Panc1 (cell line): ENCODE measurements around the gene ISOC2. TPM values are rescaled to one million over a fixed set of nuclear protein-coding genes. Genes with fewer than 3 reads are reported as not detected.

Experiments
- ATAC-seq: fragments of 200-7000 bp; cut with Tn5 transposase; 2 replicates; pipeline ENCODE4 v1.9.1; 2020; ENCODE audit warnings: mild to moderate bottlenecking, moderate library complexity
- BruUV-seq: library from RNA; stranded (reverse); fragments of 400-500 nt; replicated peaks from 2 replicates; lab custom pipeline; 2021; lab: Mats Ljungman, UMichigan
- CTCF ChIA-PET: fragments of 300-600 bp; sonication (Branson Sonifier 250); formaldehyde crosslinking; loops from one replicate; lab custom pipeline; 2022; ENCODE audit warnings: antibody characterized with exemption; lab: Charles Lee
- POLR2A ChIA-PET: fragments of 300-600 bp; sonication (Branson Sonifier 250); formaldehyde crosslinking; loops from one replicate; lab custom pipeline; 2022; ENCODE audit warnings: antibody characterized with exemption; lab: Charles Lee
- DNase-seq: peaks from one replicate; pipeline ENCODE4 v3.0.0-alpha.2; 2010; ENCODE audit warnings: low read depth, low spot score
- H3K27ac ChIP-seq: 2 replicates; pipeline ENCODE4 v1.5.1; 2011; ENCODE audit warnings: mild to moderate bottlenecking, low read length, inconsistent platforms
- H3K27me3 ChIP-seq: fragments of 200-500 bp; sonication (Bioruptor generic); 2 replicates; pipeline ENCODE4 v1.6.0; 2014; ENCODE audit warnings: low read length, inconsistent platforms; ENCODE audit not compliant: control insufficient read depth, insufficient read depth
- H3K36me3 ChIP-seq: fragments of 200-500 bp; sonication (Bioruptor generic); 2 replicates; pipeline ENCODE4 v1.5.1; 2014; ENCODE audit warnings: inconsistent platforms, mild to moderate bottlenecking, low read length, moderate library complexity; ENCODE audit not compliant: control insufficient read depth, insufficient read depth
- H3K4me1 ChIP-seq: 2 replicates; pipeline ENCODE4 v1.5.1; 2011; ENCODE audit warnings: inconsistent platforms, mild to moderate bottlenecking, low read length, moderate library complexity; ENCODE audit not compliant: control insufficient read depth, insufficient read depth
- H3K4me3 ChIP-seq, 2 experiments: 2 replicates each; pipeline ENCODE4 v1.5.1; 2011 to 2012; ENCODE audit warnings: low read depth in 2 of 2, low read length in 2 of 2, mild to moderate bottlenecking in 2 of 2, inconsistent platforms in 1 of 2, moderate library complexity in 1 of 2
- H3K9me3 ChIP-seq: fragments of 200-500 bp; sonication (Bioruptor generic); 2 replicates; pipeline ENCODE4 v1.5.1; 2014; ENCODE audit warnings: low read depth, mild to moderate bottlenecking, inconsistent platforms, low read length, moderate library complexity; ENCODE audit not compliant: control insufficient read depth, insufficient read depth
- POLR2AphosphoS5 ChIP-seq: IDR thresholded peaks from 2 replicates; pipeline ENCODE4 v1.6.1; 2012; ENCODE audit warnings: mild to moderate bottlenecking, low read depth, low read length, moderate library complexity
- SIN3A ChIP-seq: IDR thresholded peaks from 2 replicates; pipeline ENCODE4 v1.6.1; 2012; ENCODE audit warnings: low read depth, mild to moderate bottlenecking, low read length, moderate library complexity, borderline replicate concordance; ENCODE audit not compliant: insufficient read depth
- TCF7L2 ChIP-seq: IDR thresholded peaks from 2 replicates; pipeline ENCODE4 v1.6.1; 2011; ENCODE audit warnings: mild to moderate bottlenecking, low read depth, low read length, inconsistent platforms
- in situ Hi-C: cut with HindIII; loops from 2 replicates; pipeline ENCODE4 v1.10.0; 2016; ENCODE audit warnings: low sequenced_read_pairs, low pct_unique_long_range_greater_than_20kb
- intact Hi-C: fragments of 100-400 bp; cut with micrococcal nuclease; formaldehyde crosslinking; loops from one replicate; pipeline ENCODE4 v1.10.0; 2022; ENCODE audit not compliant: unreplicated experiment
- total RNA-seq: library from RNA; stranded (reverse); gene quantifications from one replicate; pipeline ENCODE4 v1.2.1, GENCODE V29; 2021; ENCODE audit not compliant: unreplicated experiment
- TF ChIP-seq, protein P1 (sequence below): fragments of 450-650 bp; IDR thresholded peaks from 2 replicates; pipeline ENCODE4 v1.5.1; 2017; ENCODE audit warnings: mild to moderate bottlenecking
- TF ChIP-seq, protein P2 (sequence below), 2 experiments: IDR thresholded peaks; 2 replicates each; pipeline ENCODE4 v1.6.1; 2011 to 2012; ENCODE audit warnings: low read depth in 2 of 2, control low read depth in 1 of 2, low read length in 1 of 2, mild to moderate bottlenecking in 1 of 2, moderate library complexity in 1 of 2; ENCODE audit not compliant: insufficient read depth in 1 of 2

ISOC2 gene
- total RNA-seq, 1 experiment from 2014 or later: 150 TPM

DNA sequence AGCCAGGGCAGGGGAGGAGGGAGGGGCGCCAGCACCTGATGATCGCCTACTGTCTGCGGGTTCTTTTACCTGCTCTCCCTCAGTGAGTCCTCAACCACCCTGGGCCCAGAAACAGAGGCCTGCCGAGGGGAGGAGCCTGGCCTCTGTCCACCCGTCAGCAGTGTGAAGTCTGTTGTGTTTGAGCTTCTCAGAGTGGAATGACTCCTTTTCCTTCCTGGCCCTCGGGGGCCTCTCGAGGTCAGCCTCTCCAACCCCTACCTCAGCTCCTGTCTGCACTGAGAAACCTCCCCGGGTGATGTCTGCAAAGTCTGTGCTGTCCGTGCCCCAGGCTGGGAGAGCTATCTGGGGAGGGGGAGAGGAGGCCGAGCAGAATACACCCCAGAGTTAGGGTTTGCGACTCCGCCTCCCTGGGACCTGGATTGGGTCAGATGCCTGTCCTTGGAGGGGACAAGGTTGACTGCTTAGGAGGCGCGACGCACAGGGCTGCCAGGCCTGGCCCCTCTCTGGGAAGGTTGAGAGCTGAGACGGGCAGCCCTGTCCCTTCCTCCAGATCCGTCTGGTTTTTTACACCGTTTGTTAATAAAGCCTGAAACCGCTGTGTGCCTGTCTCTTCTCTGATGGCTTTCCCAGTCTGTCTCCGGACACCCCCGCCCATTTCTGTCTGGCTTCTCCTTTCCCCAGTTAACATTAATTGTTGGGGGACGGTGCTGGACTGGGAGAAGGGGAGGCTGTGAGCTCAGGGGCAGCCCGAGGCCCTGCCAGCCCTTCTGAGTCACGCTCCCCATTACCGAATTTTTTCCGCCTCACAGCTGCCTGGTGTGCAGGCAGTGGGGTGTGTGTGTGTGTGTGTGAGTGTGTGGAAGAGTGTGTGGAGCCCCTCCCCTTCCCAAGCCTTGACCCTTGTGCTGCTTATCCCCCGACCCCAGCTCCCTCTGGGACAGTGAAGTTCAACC lies 25.8 kb upstream of the ISOC2 start:
- Histone ChIP-seq H3K27me3 (no peaks in the 10 kb centered on the region), H3K36me3 (peaks cover 3% of the 10 kb centered on the region; the same call in 1 of the 2 replicates), H3K9me3 (no peaks in the 10 kb centered on the region), H3K4me3 (peak overlapping the region; percentile 51 to 67), H3K4me1 (peaks cover 67% of the 10 kb centered on the region), H3K27ac (peak overlapping the region; percentile 94)
- intact Hi-C loops (no loop called here), in situ Hi-C loops (no loop called here)
- DNase-seq (no peak), ATAC-seq (peak; percentile 54)
- TSS peak; percentile 92 for BruUV-seq
- no peak for TF ChIP-seq TCF7L2
- TF ChIP-seq, protein P1, sequence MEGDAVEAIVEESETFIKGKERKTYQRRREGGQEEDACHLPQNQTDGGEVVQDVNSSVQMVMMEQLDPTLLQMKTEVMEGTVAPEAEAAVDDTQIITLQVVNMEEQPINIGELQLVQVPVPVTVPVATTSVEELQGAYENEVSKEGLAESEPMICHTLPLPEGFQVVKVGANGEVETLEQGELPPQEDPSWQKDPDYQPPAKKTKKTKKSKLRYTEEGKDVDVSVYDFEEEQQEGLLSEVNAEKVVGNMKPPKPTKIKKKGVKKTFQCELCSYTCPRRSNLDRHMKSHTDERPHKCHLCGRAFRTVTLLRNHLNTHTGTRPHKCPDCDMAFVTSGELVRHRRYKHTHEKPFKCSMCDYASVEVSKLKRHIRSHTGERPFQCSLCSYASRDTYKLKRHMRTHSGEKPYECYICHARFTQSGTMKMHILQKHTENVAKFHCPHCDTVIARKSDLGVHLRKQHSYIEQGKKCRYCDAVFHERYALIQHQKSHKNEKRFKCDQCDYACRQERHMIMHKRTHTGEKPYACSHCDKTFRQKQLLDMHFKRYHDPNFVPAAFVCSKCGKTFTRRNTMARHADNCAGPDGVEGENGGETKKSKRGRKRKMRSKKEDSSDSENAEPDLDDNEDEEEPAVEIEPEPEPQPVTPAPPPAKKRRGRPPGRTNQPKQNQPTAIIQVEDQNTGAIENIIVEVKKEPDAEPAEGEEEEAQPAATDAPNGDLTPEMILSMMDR: no peak
- peak; percentile 44 for TF ChIP-seq POLR2AphosphoS5
- no peak for TF ChIP-seq SIN3A
- TF ChIP-seq, protein P2, sequence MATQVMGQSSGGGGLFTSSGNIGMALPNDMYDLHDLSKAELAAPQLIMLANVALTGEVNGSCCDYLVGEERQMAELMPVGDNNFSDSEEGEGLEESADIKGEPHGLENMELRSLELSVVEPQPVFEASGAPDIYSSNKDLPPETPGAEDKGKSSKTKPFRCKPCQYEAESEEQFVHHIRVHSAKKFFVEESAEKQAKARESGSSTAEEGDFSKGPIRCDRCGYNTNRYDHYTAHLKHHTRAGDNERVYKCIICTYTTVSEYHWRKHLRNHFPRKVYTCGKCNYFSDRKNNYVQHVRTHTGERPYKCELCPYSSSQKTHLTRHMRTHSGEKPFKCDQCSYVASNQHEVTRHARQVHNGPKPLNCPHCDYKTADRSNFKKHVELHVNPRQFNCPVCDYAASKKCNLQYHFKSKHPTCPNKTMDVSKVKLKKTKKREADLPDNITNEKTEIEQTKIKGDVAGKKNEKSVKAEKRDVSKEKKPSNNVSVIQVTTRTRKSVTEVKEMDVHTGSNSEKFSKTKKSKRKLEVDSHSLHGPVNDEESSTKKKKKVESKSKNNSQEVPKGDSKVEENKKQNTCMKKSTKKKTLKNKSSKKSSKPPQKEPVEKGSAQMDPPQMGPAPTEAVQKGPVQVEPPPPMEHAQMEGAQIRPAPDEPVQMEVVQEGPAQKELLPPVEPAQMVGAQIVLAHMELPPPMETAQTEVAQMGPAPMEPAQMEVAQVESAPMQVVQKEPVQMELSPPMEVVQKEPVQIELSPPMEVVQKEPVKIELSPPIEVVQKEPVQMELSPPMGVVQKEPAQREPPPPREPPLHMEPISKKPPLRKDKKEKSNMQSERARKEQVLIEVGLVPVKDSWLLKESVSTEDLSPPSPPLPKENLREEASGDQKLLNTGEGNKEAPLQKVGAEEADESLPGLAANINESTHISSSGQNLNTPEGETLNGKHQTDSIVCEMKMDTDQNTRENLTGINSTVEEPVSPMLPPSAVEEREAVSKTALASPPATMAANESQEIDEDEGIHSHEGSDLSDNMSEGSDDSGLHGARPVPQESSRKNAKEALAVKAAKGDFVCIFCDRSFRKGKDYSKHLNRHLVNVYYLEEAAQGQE (IDR thresholded peaks at IDR 0.05; ENCODE audit: insufficient read depth in 1 of 2, low read depth in 2 of 2, low read length in 1 of 2): no peak
- POLR2A ChIA-PET: interaction anchor here (0.5 kb wide), 1 partner anchor 87 kb away, joined by 8 read pairs; no protein-coding TSS in a partner anchor
- CTCF ChIA-PET: interaction anchor here (0.6 to 2.0 kb wide), 4 partner anchors 17 to 43 kb away, joined by 3 to 7 read pairs (median 4); no protein-coding TSS in a partner anchor

DNA sequence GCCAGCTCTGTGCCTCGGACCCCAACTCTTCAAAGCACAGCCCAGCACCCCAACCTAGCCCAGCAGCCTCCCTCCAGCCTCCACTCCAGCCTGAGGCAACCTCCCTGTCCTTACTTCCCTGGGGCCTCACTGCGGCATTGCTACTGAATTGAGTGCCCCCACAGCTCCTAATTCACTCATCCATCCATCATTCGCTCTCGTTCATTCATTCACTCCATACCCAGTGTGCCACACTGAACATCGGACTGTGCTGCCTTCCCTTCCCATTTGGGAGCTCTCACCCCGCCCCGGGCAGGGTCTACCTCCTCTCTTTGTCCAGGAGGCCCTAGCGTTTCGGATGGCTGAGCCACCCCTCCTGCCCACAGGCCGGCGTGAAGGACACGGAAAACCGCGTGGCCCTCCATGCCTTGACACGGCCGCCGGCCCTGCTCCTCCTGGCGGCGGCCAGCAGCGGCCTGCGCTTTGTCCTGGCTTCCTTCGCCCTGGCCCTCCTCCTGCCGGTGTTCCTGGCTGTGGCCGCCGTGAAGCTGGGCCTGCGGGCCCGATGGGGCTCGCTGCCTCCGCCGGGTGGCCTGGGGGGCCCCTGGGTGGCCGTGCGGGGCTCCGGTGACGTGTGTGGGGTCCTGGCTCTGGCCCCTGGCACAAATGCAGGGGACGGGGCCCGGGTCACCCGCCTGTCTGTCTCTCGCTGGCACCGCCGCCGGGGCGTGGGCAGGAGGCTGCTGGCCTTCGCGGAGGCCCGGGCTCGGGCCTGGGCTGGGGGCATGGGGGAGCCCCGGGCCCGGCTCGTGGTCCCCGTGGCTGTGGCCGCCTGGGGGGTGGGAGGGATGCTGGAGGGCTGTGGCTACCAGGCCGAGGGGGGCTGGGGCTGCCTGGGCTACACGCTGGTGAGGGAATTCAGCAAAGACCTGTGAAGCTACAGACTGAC lies 24.9 kb upstream of the ISOC2 start:
- DNase-seq (no peak), ATAC-seq (peak; percentile 39)
- Histone ChIP-seq H3K27ac (peak overlapping the region; percentile 94), H3K36me3 (peaks cover 3% of the 10 kb centered on the region; the same call in 1 of the 2 replicates), H3K4me3 (peak overlapping the region; percentile 67 to 78), H3K9me3 (no peaks in the 10 kb centered on the region), H3K27me3 (no peaks in the 10 kb centered on the region), H3K4me1 (peaks cover 57% of the 10 kb centered on the region)
- in situ Hi-C loops (no loop called here), intact Hi-C loops (no loop called here)
- no TSS peak for BruUV-seq
- ChIA-PET CTCF (interaction anchor here (0.6 to 2.0 kb wide), 5 partner anchors 18 to 233 kb away, joined by 3 to 7 read pairs (median 4); no protein-coding TSS in a partner anchor), POLR2A (interaction anchor here (0.5 to 0.7 kb wide), 2 partner anchors 88 to 113 kb away, joined by 3 to 8 read pairs; partner anchors contain the start of gene FIZ1)
- TF ChIP-seq, protein P2 (IDR thresholded peaks at IDR 0.05; ENCODE audit: insufficient read depth in 1 of 2, low read depth in 2 of 2, low read length in 1 of 2): no peak
- TF ChIP-seq TCF7L2: no peak
- no peak for TF ChIP-seq POLR2AphosphoS5
- TF ChIP-seq, protein P1: no peak; the same call in 1 of the 2 replicates
- TF ChIP-seq SIN3A: no peak
